ENCODE data around the gene DMPK.

- no peak for TF ChIP-seq CTCF (IDR thresholded peaks at IDR 0.05; ENCODE audit: low read depth, low read length)
- TF ChIP-seq EZH2phosphoT487 (IDR thresholded peaks at IDR 0.05; ENCODE audit: low read depth) = no peak
Observed at GRCh38 chr19:45766296-45766868, 15.9 kb downstream of the DMPK start.
